ENCODE measurements around the gene WDFY2. TPM values are rescaled to one million over a fixed set of nuclear protein-coding genes. Genes with fewer than 3 reads are reported as not detected.

The WDFY2 gene
- polyA plus RNA-seq, 2 donors: 5.4 to 6.9 TPM

DNA sequence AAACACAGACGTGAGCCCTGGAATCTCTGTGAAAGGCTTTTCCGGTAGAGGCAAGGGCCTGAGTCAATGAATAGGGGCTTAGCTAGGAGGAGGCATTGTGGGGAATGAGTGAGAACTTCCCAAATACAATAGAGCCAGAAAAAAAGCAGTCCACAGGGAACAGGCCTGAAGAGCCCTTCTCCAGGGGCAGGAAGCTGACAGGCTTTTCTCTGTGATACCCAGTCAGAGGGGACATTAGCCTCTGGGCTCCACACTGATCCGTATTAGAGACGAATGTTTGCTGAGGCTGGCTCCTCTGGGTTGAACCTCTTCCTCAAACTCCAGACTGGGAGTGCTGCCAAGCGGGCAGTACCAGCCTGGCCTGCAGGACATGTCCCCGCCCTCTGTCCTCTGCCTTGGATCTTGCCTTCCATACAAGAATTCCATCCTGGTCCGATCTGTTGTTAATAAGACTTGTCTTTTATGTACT is 217.4 kb downstream of the WDFY2 start:
- Histone ChIP-seq H3K27ac (ENCODE audit: low read depth in 2 of 2, low read length in 1 of 2) (peak overlapping the region; percentile 99), H3K4me1 (ENCODE audit: control insufficient read depth in 2 of 2, insufficient read depth in 2 of 2, low read length in 1 of 2) (peaks cover 2 to 12% of the 10 kb centered on the region in 2 donors), H3K9me3 (ENCODE audit: control insufficient read depth in 2 of 2, insufficient read depth in 1 of 2, low read depth in 1 of 2, low read length in 1 of 2) (no peaks in the 10 kb centered on the region), H3K4me3 (ENCODE audit: low read depth in 1 of 2, low read length in 2 of 2) (no peak overlapping the region), H3K36me3 (ENCODE audit: control insufficient read depth in 2 of 2, insufficient read depth in 2 of 2, low read length in 1 of 2) (no peaks in the 10 kb centered on the region), H3K27me3 (ENCODE audit: control insufficient read depth in 1 of 2, insufficient read depth in 2 of 2, low read length in 2 of 2) (no peaks in the 10 kb centered on the region)
- WGBS, 2 donors: 38 to 40% methylated on average over 7 of the region's 7 CpGs

DNA sequence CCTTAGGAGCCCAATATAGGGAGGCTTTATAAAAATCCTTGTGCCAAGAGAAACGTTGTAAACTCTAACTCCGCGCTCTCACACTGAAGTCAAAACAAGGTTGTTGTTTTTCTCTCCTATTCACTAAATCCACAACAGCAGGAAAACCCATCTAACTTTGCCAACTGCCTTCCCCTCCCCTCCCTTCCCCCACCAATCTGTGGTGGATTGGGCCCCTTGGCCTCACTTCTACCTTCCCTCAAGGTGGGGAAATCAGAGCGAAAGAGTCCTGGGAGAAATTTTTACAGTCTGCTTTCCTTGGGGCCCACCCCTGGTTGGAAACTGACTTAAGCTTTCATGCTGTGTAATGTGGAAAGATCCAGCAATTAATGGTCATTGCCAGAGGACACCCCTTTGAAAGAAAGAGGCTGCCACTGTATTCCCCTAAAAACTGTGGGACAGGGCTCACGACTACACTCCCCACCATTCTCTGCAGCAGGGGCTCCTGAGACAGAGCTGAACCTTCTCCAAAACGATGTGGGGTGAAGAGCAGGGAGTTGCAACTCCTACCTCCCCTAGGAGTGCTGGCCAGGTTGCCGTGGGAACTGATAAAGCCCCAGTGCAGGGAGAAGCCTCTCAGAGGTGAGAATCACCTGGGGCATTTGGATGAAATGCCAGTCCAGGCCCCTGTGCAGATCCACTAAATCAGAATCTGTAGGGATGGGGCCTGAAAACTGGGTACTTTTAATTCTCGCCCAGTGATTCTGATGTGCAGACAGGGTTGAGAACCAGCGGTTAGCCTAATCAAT is 218.6 kb downstream of the WDFY2 start:
- H3K36me3 ChIP-seq (ENCODE audit: control insufficient read depth in 2 of 2, insufficient read depth in 2 of 2, low read length in 1 of 2): no peaks in the 10 kb centered on the region
- H3K9me3 ChIP-seq (ENCODE audit: control insufficient read depth in 2 of 2, insufficient read depth in 1 of 2, low read depth in 1 of 2, low read length in 1 of 2): no peaks in the 10 kb centered on the region
- peaks cover 2 to 12% of the 10 kb centered on the region in 2 donors for H3K4me1 ChIP-seq (ENCODE audit: control insufficient read depth in 2 of 2, insufficient read depth in 2 of 2, low read length in 1 of 2)
- peak overlapping the region; percentile 72 to 88 for H3K4me3 ChIP-seq (ENCODE audit: low read depth in 1 of 2, low read length in 2 of 2)
- 37 to 42% methylated on average over 9 of the region's 9 CpGs for WGBS, 2 donors
- peak overlapping the region; percentile 99 for H3K27ac ChIP-seq (ENCODE audit: low read depth in 2 of 2, low read length in 1 of 2)
- no peaks in the 10 kb centered on the region for H3K27me3 ChIP-seq (ENCODE audit: control insufficient read depth in 1 of 2, insufficient read depth in 2 of 2, low read length in 2 of 2)

DNA sequence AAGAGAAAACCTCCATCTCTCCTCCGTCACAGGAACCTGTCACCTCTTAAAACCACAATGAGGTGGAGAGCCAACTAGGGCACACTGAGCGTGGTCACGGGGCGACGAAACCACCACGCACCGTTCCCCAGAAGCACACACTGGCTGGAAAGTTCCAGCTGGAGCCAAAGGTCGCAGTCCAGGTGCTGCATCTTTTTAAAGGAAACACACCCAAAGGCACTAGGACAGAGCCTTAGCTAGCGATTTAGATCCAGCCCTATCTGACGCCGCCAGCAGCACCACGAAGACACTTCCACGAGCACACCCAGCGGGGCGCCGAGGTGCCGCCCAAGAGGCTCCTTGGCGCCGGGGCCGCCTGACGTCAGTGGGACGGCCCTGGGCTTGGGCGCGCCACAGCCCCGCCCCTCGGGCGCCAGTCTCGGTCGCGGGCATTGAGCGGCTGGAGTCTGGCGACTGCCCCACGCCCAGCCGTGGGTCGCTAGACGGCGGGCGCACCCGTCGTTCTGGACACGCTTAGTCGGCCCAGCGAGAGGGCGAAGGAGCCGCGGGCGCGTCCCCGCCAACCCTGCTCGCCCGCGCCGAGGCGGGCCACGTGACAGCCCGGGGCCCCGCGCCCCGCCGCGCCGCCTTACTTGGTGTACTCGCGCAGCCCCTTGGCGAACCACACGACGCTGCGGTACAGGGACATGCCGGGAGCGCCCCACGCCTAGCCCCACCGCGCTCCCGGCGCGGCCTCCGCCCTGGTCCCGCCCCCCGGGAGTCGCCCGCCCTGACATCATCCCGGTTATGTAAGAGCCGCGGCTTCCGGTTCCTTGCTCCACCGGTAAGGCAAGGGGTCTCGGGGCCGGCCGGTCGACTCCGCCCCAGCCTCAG is 219.4 kb downstream of the WDFY2 start, which contains the start of gene DHRS12:
DHRS12 (minus strand) TSS at position 742 of the 873 bp plus-strand sequence. CDS start 4,504 bp downstream, outside the sequence.
- Histone ChIP-seq H3K9me3 (ENCODE audit: control insufficient read depth in 2 of 2, insufficient read depth in 1 of 2, low read depth in 1 of 2, low read length in 1 of 2) (no peaks in the 10 kb centered on the region), H3K27me3 (ENCODE audit: control insufficient read depth in 1 of 2, insufficient read depth in 2 of 2, low read length in 2 of 2) (no peaks in the 10 kb centered on the region), H3K36me3 (ENCODE audit: control insufficient read depth in 2 of 2, insufficient read depth in 2 of 2, low read length in 1 of 2) (no peaks in the 10 kb centered on the region), H3K27ac (ENCODE audit: low read depth in 2 of 2, low read length in 1 of 2) (peak within 1 kb of the TSS; percentile 99), H3K4me3 (ENCODE audit: low read depth in 1 of 2, low read length in 2 of 2) (peak within 1 kb of the TSS; percentile 72 to 88), H3K4me1 (ENCODE audit: control insufficient read depth in 2 of 2, insufficient read depth in 2 of 2, low read length in 1 of 2) (peaks cover 2 to 12% of the 10 kb centered on the region in 2 donors)
- 0% methylated on average over 74 to 91 of the region's 91 CpGs for WGBS, 2 donors

DNA sequence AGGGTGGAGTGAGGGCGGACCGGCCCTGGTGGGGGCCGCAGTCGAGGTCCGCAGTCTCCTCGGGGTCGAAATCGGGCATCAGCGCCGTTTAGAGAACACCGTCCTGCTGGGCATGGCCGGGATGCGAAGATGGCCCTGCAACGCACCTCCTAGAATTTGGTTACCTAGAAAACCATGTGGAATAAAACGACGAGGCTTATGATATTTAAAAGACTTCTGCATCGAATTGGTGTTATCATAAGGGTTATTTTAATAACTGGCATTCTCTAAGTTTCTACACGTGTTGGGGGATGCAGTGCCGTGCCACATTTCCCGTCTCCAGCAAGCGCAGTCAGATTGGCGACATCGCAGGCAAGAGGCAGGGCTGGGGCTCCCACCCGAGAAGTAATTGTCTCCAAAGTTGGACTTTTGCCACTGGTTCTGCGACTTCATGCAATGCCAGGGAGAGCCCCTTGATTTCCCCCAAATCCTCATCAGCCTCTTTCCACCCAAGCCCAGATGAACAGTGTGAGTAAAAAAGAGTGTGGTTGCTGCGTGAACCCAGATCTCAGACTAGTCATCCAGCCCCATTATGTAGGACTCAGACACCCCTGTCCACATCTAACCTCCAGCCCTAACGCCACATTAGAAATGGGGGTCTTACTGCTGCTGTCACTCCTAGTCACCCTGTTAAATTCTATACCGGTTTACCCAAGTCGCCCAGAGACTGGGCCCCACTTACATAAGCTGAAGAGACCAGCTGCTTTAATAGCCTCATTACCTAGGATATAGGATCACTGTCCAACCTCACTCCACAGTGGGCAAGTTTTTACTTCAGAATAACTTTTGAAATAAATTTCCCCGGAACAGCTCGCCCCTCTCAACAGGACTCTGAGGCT is 220.3 kb downstream of the WDFY2 start:
- 15 to 20% methylated on average over 31 of the region's 31 CpGs for WGBS, 2 donors

DNA sequence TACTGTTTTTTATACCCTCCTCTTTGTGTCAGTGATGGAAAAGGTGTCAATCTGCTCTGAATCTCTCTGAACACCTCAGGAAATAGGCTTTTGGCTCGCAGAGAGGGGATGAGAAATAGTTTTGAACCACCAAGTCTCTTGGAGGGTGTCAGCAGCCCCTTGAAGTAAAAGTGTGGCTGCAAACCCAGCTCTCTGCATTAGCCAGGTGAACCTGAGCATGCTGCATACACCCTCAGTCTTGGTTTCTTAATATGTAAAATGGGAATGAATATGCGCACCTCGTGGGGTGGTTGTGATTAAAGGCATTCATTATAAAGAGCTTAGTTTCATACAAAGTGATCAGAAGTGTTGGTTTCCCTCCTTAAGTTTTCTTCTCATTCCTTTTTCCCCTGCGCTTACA is 221.1 kb downstream of the WDFY2 start:
- Histone ChIP-seq H3K36me3 (ENCODE audit: control insufficient read depth in 2 of 2, insufficient read depth in 2 of 2, low read length in 1 of 2) (no peaks in the 10 kb centered on the region), H3K9me3 (ENCODE audit: control insufficient read depth in 2 of 2, insufficient read depth in 1 of 2, low read depth in 1 of 2, low read length in 1 of 2) (no peaks in the 10 kb centered on the region), H3K27me3 (ENCODE audit: control insufficient read depth in 1 of 2, insufficient read depth in 2 of 2, low read length in 2 of 2) (no peaks in the 10 kb centered on the region), H3K4me3 (ENCODE audit: low read depth in 1 of 2, low read length in 2 of 2) (no peak overlapping the region), H3K27ac (ENCODE audit: low read depth in 2 of 2, low read length in 1 of 2) (peak overlapping the region in 1 of 2 donors; percentile 15), H3K4me1 (ENCODE audit: control insufficient read depth in 2 of 2, insufficient read depth in 2 of 2, low read length in 1 of 2) (peaks cover 2 to 12% of the 10 kb centered on the region in 2 donors)
- WGBS, 2 donors: 87 to 94% methylated on average over 4 of the region's 4 CpGs

More for the DNA sequence above, 220.3 kb downstream of the WDFY2 start:
- Histone ChIP-seq H3K9me3 (ENCODE audit: control insufficient read depth in 2 of 2, insufficient read depth in 1 of 2, low read depth in 1 of 2, low read length in 1 of 2) (no peaks in the 10 kb centered on the region), H3K4me1 (ENCODE audit: control insufficient read depth in 2 of 2, insufficient read depth in 2 of 2, low read length in 1 of 2) (peaks cover 2 to 12% of the 10 kb centered on the region in 2 donors), H3K36me3 (ENCODE audit: control insufficient read depth in 2 of 2, insufficient read depth in 2 of 2, low read length in 1 of 2) (no peaks in the 10 kb centered on the region), H3K27me3 (ENCODE audit: control insufficient read depth in 1 of 2, insufficient read depth in 2 of 2, low read length in 2 of 2) (no peaks in the 10 kb centered on the region), H3K27ac (ENCODE audit: low read depth in 2 of 2, low read length in 1 of 2) (peak overlapping the region; percentile 99), H3K4me3 (ENCODE audit: low read depth in 1 of 2, low read length in 2 of 2) (peak overlapping the region; percentile 72 to 88)

DNA sequence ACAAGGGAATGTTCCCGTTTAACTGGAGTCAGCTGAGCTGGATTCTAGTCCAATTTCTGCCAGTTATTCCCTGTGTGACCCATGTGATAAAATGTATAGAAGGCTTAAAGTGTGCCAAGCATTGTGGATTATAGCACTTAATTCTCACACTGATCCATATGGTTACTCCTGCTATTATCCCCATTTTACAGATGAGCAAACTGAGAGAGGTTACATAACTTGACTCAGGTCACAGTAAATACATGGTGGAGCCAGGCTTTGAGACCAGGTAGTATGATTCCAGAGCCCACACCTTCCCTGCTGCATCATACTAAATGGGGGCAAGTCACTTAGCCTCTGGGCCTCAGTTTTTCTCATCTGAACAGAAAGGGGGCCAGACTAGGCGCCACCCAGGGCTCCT is 221.7 kb downstream of the WDFY2 start:
- H3K27ac ChIP-seq (ENCODE audit: low read depth in 2 of 2, low read length in 1 of 2): no peak overlapping the region
- H3K36me3 ChIP-seq (ENCODE audit: control insufficient read depth in 2 of 2, insufficient read depth in 2 of 2, low read length in 1 of 2): no peaks in the 10 kb centered on the region
- no peaks in the 10 kb centered on the region for H3K27me3 ChIP-seq (ENCODE audit: control insufficient read depth in 1 of 2, insufficient read depth in 2 of 2, low read length in 2 of 2)
- no peak overlapping the region for H3K4me3 ChIP-seq (ENCODE audit: low read depth in 1 of 2, low read length in 2 of 2)
- 90 to 94% methylated on average over 2 of the region's 2 CpGs for WGBS, 2 donors
- H3K4me1 ChIP-seq (ENCODE audit: control insufficient read depth in 2 of 2, insufficient read depth in 2 of 2, low read length in 1 of 2): peaks cover 2 to 12% of the 10 kb centered on the region in 2 donors
- H3K9me3 ChIP-seq (ENCODE audit: control insufficient read depth in 2 of 2, insufficient read depth in 1 of 2, low read depth in 1 of 2, low read length in 1 of 2): no peaks in the 10 kb centered on the region

DNA sequence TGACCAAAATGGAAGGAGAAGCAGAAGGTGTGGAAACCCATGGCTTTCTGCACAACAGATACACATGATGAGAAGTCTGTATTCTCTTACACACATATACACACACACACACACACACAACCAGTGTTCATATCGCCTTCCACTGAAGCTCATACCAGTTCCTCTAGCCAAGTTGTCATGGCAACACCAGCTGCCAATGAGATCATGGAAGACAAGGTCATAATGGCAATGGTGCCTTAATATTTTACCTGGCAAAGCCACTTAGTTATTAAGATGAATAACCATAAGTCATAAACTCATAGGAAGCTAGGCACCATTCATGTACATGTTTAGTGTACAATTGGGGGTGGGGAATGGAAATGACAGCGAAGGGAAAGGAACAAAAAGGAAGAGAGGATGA is 222.3 kb downstream of the WDFY2 start:
- no peak overlapping the region for H3K27ac ChIP-seq (ENCODE audit: low read depth in 2 of 2, low read length in 1 of 2)
- no peaks in the 10 kb centered on the region for H3K9me3 ChIP-seq (ENCODE audit: control insufficient read depth in 2 of 2, insufficient read depth in 1 of 2, low read depth in 1 of 2, low read length in 1 of 2)
- no peak overlapping the region for H3K4me3 ChIP-seq (ENCODE audit: low read depth in 1 of 2, low read length in 2 of 2)
- H3K4me1 ChIP-seq (ENCODE audit: control insufficient read depth in 2 of 2, insufficient read depth in 2 of 2, low read length in 1 of 2): peaks cover 2 to 12% of the 10 kb centered on the region in 2 donors
- no peaks in the 10 kb centered on the region for H3K27me3 ChIP-seq (ENCODE audit: control insufficient read depth in 1 of 2, insufficient read depth in 2 of 2, low read length in 2 of 2)
- WGBS, 2 donors: 46 to 64% methylated on average over 2 of the region's 2 CpGs
- no peaks in the 10 kb centered on the region for H3K36me3 ChIP-seq (ENCODE audit: control insufficient read depth in 2 of 2, insufficient read depth in 2 of 2, low read length in 1 of 2)

DNA sequence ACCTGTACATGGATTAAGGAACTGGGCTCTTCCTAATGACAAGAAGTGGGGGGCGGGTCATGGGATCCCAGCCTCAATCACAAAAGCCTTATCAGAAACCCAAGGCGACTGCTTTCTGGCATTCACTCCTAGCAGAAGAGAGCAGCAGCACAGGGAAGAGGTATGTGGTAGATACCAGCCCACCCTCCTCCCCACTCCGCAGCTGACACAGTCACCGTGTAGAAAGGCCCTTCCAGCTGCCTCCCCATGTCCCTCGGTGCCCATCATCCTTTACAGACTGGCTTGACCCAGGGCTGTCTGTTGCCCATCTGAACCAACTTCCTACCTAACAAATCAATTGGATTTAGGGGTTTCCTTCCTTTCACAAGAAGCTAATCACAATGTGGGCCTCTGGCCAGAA is 222.8 kb downstream of the WDFY2 start:
- WGBS, 2 donors: 77 to 83% methylated on average over 5 of the region's 5 CpGs
- Histone ChIP-seq H3K9me3 (ENCODE audit: control insufficient read depth in 2 of 2, insufficient read depth in 1 of 2, low read depth in 1 of 2, low read length in 1 of 2) (no peaks in the 10 kb centered on the region), H3K27ac (ENCODE audit: low read depth in 2 of 2, low read length in 1 of 2) (no peak overlapping the region), H3K36me3 (ENCODE audit: control insufficient read depth in 2 of 2, insufficient read depth in 2 of 2, low read length in 1 of 2) (no peaks in the 10 kb centered on the region), H3K4me1 (ENCODE audit: control insufficient read depth in 2 of 2, insufficient read depth in 2 of 2, low read length in 1 of 2) (peaks cover 4 to 11% of the 10 kb centered on the region in 2 donors), H3K27me3 (ENCODE audit: control insufficient read depth in 1 of 2, insufficient read depth in 2 of 2, low read length in 2 of 2) (no peaks in the 10 kb centered on the region), H3K4me3 (ENCODE audit: low read depth in 1 of 2, low read length in 2 of 2) (no peak overlapping the region)

DNA sequence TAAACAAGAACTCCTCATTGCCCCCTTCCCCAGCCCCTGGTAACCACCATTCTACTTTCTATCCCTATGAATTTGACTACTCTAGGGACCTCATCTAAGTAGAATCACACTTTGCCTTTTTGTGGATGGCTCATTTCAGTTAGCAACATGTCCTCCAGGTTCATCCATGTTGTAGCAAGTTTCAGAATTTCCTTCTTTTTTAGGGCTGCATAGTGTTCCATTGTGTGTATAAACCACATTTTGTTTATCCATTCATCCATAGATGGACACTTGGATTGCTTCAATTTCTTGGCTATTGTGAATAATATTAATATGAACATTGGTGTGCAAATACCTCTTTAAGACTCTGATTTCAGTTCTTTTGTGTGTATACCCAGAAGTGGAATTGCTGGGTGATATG is 224.5 kb downstream of the WDFY2 start:
- no peaks in the 10 kb centered on the region for H3K27me3 ChIP-seq (ENCODE audit: control insufficient read depth in 1 of 2, insufficient read depth in 2 of 2, low read length in 2 of 2)
- H3K4me1 ChIP-seq (ENCODE audit: control insufficient read depth in 2 of 2, insufficient read depth in 2 of 2, low read length in 1 of 2): peaks cover 2 to 3% of the 10 kb centered on the region in 2 donors
- H3K27ac ChIP-seq (ENCODE audit: low read depth in 2 of 2, low read length in 1 of 2): no peak overlapping the region
- no peaks in the 10 kb centered on the region for H3K36me3 ChIP-seq (ENCODE audit: control insufficient read depth in 2 of 2, insufficient read depth in 2 of 2, low read length in 1 of 2)
- H3K9me3 ChIP-seq (ENCODE audit: control insufficient read depth in 2 of 2, insufficient read depth in 1 of 2, low read depth in 1 of 2, low read length in 1 of 2): no peaks in the 10 kb centered on the region
- no peak overlapping the region for H3K4me3 ChIP-seq (ENCODE audit: low read depth in 1 of 2, low read length in 2 of 2)
